GM12865 (cell line): ENCODE measurements around the gene SLC39A5.

Source experiments
- DNase-seq: peaks from one replicate; pipeline ENCODE4 v3.0.0; 2010; ENCODE audit warnings: low read depth
- H3K4me3 ChIP-seq: 2 replicates; pipeline ENCODE4 v1.5.1; 2011; ENCODE audit warnings: mild to moderate bottlenecking, low read depth, low read length, control low read depth
- CTCF ChIP-seq: IDR thresholded peaks from 2 replicates; pipeline ENCODE4 v1.5.1; 2011; ENCODE audit warnings: low read length, control low read depth, low read depth, inconsistent platforms; ENCODE audit not compliant: insufficient read depth; ENCODE audit errors: missing control alignments

Gene SLC39A5

DNA sequence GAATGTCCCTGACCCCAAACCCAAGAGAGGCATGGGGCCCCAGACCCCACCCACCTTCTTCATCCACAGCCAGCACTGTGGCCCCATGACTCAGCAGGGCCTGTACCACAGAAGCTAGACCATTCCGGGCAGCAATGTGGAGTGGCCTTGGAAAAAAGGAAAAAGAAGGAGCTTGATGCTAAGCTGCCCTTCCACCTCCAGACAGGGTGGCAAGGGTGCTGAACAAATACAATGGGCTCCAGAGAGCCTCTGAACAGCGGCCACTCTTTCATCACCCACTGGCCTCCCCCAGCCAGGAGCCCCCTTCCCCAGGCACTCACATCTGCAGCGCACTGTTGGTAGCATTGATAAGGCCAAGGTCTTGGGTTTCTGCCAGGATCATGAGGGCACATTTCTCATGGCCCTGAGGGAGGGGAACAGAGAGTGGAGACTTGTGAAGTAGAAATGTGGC is 13.9 kb downstream of the SLC39A5 start:
- no peak for TF ChIP-seq CTCF

DNA sequence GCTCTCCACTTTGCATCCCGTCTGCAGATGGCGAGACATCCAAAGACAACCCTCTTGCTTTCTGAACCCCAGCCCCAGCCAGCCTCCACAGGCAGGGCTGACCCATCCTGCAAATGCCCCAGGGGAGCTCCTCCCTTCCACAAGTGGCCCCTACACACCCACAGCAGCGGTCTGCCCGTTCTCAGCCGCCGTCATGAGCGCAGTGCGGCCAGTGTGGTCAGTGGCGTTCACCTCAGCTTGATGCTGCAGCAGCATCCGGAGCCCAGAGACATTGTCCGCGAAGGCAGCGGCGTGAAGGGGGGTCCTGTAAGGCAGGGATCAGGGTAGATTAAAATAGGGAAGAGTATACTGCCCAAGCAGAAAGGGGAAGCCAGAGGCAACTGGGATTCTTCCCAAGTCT is 14.6 kb downstream of the SLC39A5 start:
- TF ChIP-seq CTCF, result no peak
- DNase-seq, result no peak
- H3K4me3 ChIP-seq, result no peak overlapping the region

More for the DNA sequence above, 13.9 kb downstream of the SLC39A5 start:
- no peak for DNase-seq
- H3K4me3 ChIP-seq, result no peak overlapping the region

GRCh38 chr12:56247923-56248322 is 18.1 kb downstream of the SLC39A5 start:
- DNase-seq, result no peak
- no peak overlapping the region for H3K4me3 ChIP-seq
- TF ChIP-seq CTCF, result no peak

DNA sequence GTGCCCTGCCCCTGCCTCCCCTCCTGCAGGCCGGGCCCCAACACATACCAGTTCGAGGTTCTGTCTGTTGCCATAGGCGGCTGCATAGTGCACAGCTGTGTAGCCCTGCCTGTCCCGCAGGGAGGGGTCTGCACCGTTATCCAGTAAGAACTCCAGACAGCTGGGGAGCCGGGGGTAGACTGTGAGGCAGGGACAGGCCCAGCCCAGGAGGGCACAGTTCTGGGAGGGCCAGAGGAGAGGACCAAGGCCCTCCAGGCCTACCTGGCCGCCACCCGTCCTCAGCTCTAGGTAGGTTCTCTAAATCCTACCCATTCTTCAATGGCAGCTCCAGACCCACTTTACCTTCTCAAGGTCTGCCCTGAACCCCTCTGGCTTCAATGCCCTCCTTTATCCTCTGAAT is 18.9 kb downstream of the SLC39A5 start:
- H3K4me3 ChIP-seq, result no peak overlapping the region
- no peak for TF ChIP-seq CTCF
- no peak for DNase-seq

GRCh38 chr12:56252649-56253048 is 22.8 kb downstream of the SLC39A5 start:
- TF ChIP-seq CTCF, result no peak
- H3K4me3 ChIP-seq, result no peak overlapping the region
- DNase-seq, result no peak

DNA sequence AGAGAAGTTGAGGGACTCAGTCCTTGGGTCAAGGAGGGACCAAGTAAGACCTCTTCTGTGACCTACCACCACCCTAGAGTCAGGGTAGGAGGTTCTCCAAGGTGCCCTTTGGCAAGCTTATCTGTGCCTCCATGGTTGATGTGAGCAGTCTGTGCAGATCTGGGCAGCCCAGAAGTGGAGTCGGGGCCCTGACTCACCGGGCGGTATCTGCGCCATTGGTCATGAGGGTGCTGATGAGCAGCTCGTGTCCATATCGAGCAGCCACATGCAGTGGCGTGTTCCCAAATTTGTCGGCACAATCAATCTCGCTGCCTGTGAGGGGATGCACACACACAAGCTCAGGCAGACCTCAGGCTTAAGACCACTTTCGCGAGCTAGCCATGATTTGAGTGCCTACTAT is 23.2 kb downstream of the SLC39A5 start:
- H3K4me3 ChIP-seq, result no peak overlapping the region
- no peak for TF ChIP-seq CTCF
- DNase-seq, result no peak

DNA sequence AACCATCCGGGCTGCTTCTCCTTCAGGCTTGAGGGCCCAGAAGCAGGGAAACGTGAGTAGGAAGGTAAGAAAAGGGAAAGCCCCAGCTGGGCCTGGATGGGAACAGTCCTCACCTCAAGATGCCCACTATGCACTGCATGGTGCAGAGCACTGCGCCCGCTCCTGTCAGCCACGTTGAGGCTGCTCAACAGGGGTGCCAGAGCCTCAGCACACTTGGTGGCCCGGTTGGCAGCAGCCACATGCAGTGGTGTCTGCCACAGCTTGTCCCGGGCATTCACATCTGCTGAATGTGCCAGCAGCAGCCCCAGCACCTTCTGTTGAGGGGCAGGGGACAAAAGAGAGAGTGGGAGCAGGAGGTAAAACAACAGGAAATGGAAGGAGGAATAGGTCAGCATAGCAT is 25.8 kb downstream of the SLC39A5 start:
- no peak for TF ChIP-seq CTCF
- DNase-seq, result no peak
- H3K4me3 ChIP-seq, result no peak overlapping the region
